ENCODE data around the gene SGK1. TPM values are rescaled to one million over a fixed set of nuclear protein-coding genes. Genes with fewer than 3 reads are reported as not detected.
A peak's percentile ranks its signal among the peaks of the same experiment; 100 is the strongest.

Gene SGK1
- total RNA-seq, 1 donor from 2014 or later: 7.2 TPM

- TF ChIP-seq, protein P1, sequence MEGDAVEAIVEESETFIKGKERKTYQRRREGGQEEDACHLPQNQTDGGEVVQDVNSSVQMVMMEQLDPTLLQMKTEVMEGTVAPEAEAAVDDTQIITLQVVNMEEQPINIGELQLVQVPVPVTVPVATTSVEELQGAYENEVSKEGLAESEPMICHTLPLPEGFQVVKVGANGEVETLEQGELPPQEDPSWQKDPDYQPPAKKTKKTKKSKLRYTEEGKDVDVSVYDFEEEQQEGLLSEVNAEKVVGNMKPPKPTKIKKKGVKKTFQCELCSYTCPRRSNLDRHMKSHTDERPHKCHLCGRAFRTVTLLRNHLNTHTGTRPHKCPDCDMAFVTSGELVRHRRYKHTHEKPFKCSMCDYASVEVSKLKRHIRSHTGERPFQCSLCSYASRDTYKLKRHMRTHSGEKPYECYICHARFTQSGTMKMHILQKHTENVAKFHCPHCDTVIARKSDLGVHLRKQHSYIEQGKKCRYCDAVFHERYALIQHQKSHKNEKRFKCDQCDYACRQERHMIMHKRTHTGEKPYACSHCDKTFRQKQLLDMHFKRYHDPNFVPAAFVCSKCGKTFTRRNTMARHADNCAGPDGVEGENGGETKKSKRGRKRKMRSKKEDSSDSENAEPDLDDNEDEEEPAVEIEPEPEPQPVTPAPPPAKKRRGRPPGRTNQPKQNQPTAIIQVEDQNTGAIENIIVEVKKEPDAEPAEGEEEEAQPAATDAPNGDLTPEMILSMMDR (IDR thresholded peaks at IDR 0.05; ENCODE audit: unreplicated experiment): no peak
- no peak for DNase-seq (ENCODE audit: low spot score)
- Mint-ChIP-seq H3K4me1 (ENCODE audit: unreplicated experiment) (peaks cover 13% of the 10 kb centered on the region), H3K27me3 (ENCODE audit: unreplicated experiment) (no peaks in the 10 kb centered on the region), H3K9me3 (ENCODE audit: unreplicated experiment) (no peaks in the 10 kb centered on the region), H3K36me3 (ENCODE audit: low read depth, unreplicated experiment) (no peaks in the 10 kb centered on the region), H3K4me3 (ENCODE audit: unreplicated experiment) (no peak overlapping the region), H3K27ac (ENCODE audit: unreplicated experiment) (peak overlapping the region; percentile 22)
Observed at GRCh38 chr6:134247231-134247833, 70.6 kb downstream of the SGK1 start.

DNA sequence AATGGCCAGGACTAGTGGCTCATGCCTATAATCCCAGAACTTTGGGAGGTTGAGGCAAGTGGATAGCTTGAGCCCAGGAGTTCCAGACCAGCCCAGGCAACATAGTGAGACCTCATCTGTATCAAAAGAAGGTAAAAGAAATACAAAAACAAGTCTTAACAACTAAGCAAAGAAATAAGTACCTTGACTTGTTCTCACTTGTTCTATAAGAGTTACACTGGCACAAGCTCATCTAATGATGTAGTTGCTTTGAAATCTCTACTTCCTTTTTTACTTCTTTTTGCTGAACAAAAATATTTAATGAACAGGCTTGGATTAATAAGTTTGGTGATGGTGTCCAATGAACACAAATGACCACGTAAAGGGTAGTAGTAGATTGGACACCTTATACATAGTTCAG is 72.2 kb downstream of the SGK1 start:
- TF ChIP-seq, protein P1 (IDR thresholded peaks at IDR 0.05; ENCODE audit: unreplicated experiment): no peak
- Mint-ChIP-seq H3K4me1 (ENCODE audit: unreplicated experiment) (peaks cover 13% of the 10 kb centered on the region), H3K36me3 (ENCODE audit: low read depth, unreplicated experiment) (no peaks in the 10 kb centered on the region), H3K9me3 (ENCODE audit: unreplicated experiment) (no peaks in the 10 kb centered on the region), H3K27me3 (ENCODE audit: unreplicated experiment) (no peaks in the 10 kb centered on the region), H3K27ac (ENCODE audit: unreplicated experiment) (no peak overlapping the region), H3K4me3 (ENCODE audit: unreplicated experiment) (no peak overlapping the region)
- DNase-seq (ENCODE audit: low spot score): no peak

DNA sequence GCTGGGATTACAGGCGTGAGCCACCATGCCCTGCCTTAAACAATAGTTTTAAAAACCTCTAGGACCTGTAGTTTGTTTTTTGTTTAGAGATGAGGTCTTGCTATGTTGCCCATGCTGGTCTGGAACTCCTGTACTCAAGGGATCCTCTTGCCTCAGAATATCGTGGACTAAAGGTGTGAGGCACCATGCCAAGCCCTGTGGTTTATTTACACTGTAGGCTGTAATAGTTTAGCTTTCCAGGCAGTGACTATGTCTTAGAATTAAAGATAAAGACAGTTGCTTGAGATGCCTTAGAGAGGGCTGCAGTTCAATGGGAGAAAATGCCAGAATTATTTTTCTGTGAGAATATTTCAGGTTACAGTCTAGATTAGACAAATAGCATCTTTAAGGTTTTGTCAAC is 72.9 kb downstream of the SGK1 start:
- Mint-ChIP-seq H3K9me3 (ENCODE audit: unreplicated experiment) (no peaks in the 10 kb centered on the region), H3K4me3 (ENCODE audit: unreplicated experiment) (no peak overlapping the region), H3K27ac (ENCODE audit: unreplicated experiment) (no peak overlapping the region), H3K36me3 (ENCODE audit: low read depth, unreplicated experiment) (no peaks in the 10 kb centered on the region), H3K27me3 (ENCODE audit: unreplicated experiment) (no peaks in the 10 kb centered on the region), H3K4me1 (ENCODE audit: unreplicated experiment) (peaks cover 11% of the 10 kb centered on the region)
- no peak for DNase-seq (ENCODE audit: low spot score)
- TF ChIP-seq, protein P1 (IDR thresholded peaks at IDR 0.05; ENCODE audit: unreplicated experiment): no peak

GRCh38 chr6:134240665-134241431 is 77.1 kb downstream of the SGK1 start:
- Mint-ChIP-seq H3K9me3 (ENCODE audit: unreplicated experiment) (no peaks in the 10 kb centered on the region), H3K27me3 (ENCODE audit: unreplicated experiment) (peaks cover 1% of the 10 kb centered on the region), H3K36me3 (ENCODE audit: low read depth, unreplicated experiment) (no peaks in the 10 kb centered on the region), H3K27ac (ENCODE audit: unreplicated experiment) (no peak overlapping the region), H3K4me3 (ENCODE audit: unreplicated experiment) (no peak overlapping the region), H3K4me1 (ENCODE audit: unreplicated experiment) (no peaks in the 10 kb centered on the region)
- DNase-seq (ENCODE audit: low spot score): no peak
- TF ChIP-seq, protein P1 (IDR thresholded peaks at IDR 0.05; ENCODE audit: unreplicated experiment): no peak
